HCT116 (cell line): ENCODE data around the gene PYGO2. TPM values are rescaled to one million over a fixed set of nuclear protein-coding genes. Genes with fewer than 3 reads are reported as not detected.

Source experiments
- ATAC-seq: fragments of 200-7000 bp; cut with Tn5 transposase; 2 replicates; pipeline ENCODE4 v1.9.1; 2020; ENCODE audit warnings: mild to moderate bottlenecking, moderate library complexity
- BruUV-seq: library from RNA; stranded (reverse); fragments of 400-500 nt; replicated peaks from 2 replicates; lab custom pipeline; 2021; lab: Mats Ljungman, UMichigan
- CTCF ChIA-PET: fragments of 300-600 bp; sonication (Branson Sonifier 250); formaldehyde crosslinking; loops from one replicate; lab custom pipeline; 2021; ENCODE audit warnings: antibody characterized with exemption; lab: Charles Lee
- POLR2A ChIA-PET: fragments of 300-600, 350-600 bp; sonication (Branson Sonifier 250); formaldehyde crosslinking; loops from one replicate; lab custom pipeline; 2021; ENCODE audit warnings: antibody characterized with exemption; lab: Charles Lee
- RAD21 ChIA-PET, 2 experiments: fragments of 300-600 bp; sonication (Branson Sonifier 250); formaldehyde crosslinking; loops; one replicate each; lab custom pipeline; 2023; ENCODE audit warnings: low total read pairs in 2 of 2; ENCODE audit not compliant: uncharacterized antibody in 2 of 2, unreplicated experiment in 2 of 2, low non-redundant PET in 1 of 2; lab: Charles Lee
- DNase-seq: peaks from one replicate; pipeline ENCODE4 v3.0.0-alpha.2; 2010; ENCODE audit warnings: low read depth, low spot score
- H2AFZ ChIP-seq: fragments of 200-600 bp; shearing (Covaris generic), sonication (generic); 2 replicates; pipeline ENCODE4 v1.6.1; 2017; ENCODE audit warnings: low read depth, mixed run types, mixed read lengths, antibody characterized with exemption, low read length; ENCODE audit not compliant: poor library complexity, severe bottlenecking
- H3K27ac ChIP-seq: 2 replicates; pipeline ENCODE4 v1.5.1; 2012; ENCODE audit warnings: low read depth, low read length
- H3K27me3 ChIP-seq: fragments of 200-600 bp; sonication (generic); 2 replicates; pipeline ENCODE4 v1.6.1; 2016; ENCODE audit warnings: mixed run types, low read length, mixed read lengths; ENCODE audit not compliant: insufficient read depth
- H3K36me3 ChIP-seq, 2 experiments: fragments of 200-500 bp in 1 of 2; fragments of 200-600 bp in 1 of 2; sonication (Bioruptor generic) in 1 of 2; sonication (generic) in 1 of 2; 2 replicates each; pipeline versions ENCODE4 v1.5.1 to v1.6.1; 2014 to 2016; ENCODE audit warnings: low read length in 2 of 2, inconsistent platforms in 1 of 2, mixed read lengths in 1 of 2, mixed run types in 1 of 2; ENCODE audit not compliant: insufficient read depth in 2 of 2, control insufficient read depth in 1 of 2
- H3K4me1 ChIP-seq, 2 experiments: fragments of 200-600 bp in 1 of 2; sonication (generic) in 1 of 2; 2 replicates each; pipeline versions ENCODE4 v1.5.1 to v1.6.1; 2012 to 2017; ENCODE audit warnings: low read length in 2 of 2, inconsistent platforms in 1 of 2, mild to moderate bottlenecking in 1 of 2, mixed read lengths in 1 of 2, mixed run types in 1 of 2, moderate library complexity in 1 of 2; ENCODE audit not compliant: insufficient read depth in 2 of 2, control insufficient read depth in 1 of 2
- H3K4me2 ChIP-seq: fragments of 200-600 bp; sonication (generic); 2 replicates; pipeline ENCODE4 v1.6.1; 2017; ENCODE audit warnings: mixed run types, low read length, mixed read lengths
- H3K4me3 ChIP-seq, 2 experiments: fragments of 200-600 bp in 1 of 2; sonication (generic) in 1 of 2; replicated peaks in 1 of 2; 2 replicates each; pipeline ENCODE4 v1.5.1; 2011 to 2016; ENCODE audit warnings: low read length in 2 of 2, control low read depth in 1 of 2, low read depth in 1 of 2, mild to moderate bottlenecking in 1 of 2, mixed read lengths in 1 of 2, mixed run types in 1 of 2
- H3K79me2 ChIP-seq: fragments of 200-600 bp; sonication (generic); 2 replicates; pipeline ENCODE4 v1.6.1; 2017; ENCODE audit warnings: mild to moderate bottlenecking, mixed run types, low read length, moderate library complexity, mixed read lengths; ENCODE audit not compliant: insufficient read depth
- H3K9ac ChIP-seq: fragments of 200-600 bp; sonication (generic); 2 replicates; pipeline ENCODE4 v1.6.1; 2016; ENCODE audit warnings: low read length, mixed read lengths
- H3K9me2 ChIP-seq: fragments of 200-600 bp; sonication (generic), shearing (Covaris generic); 2 replicates; pipeline ENCODE4 v1.6.1; 2017; ENCODE audit warnings: mixed run types, mild to moderate bottlenecking, moderate library complexity; ENCODE audit not compliant: insufficient read depth
- H3K9me3 ChIP-seq, 2 experiments: fragments of 200-500 bp in 1 of 2; fragments of 200-600 bp in 1 of 2; sonication (Bioruptor generic) in 1 of 2; sonication (generic) in 1 of 2; 2 replicates each; pipeline ENCODE4 v1.6.1; 2014 to 2017; ENCODE audit warnings: low read length in 2 of 2, mixed read lengths in 2 of 2, inconsistent platforms in 1 of 2, low read depth in 1 of 2, mild to moderate bottlenecking in 1 of 2, mixed run types in 1 of 2, moderate library complexity in 1 of 2; ENCODE audit not compliant: control insufficient read depth in 1 of 2, insufficient read depth in 1 of 2
- H4K20me1 ChIP-seq: fragments of 200-600 bp; sonication (generic), shearing (Covaris generic); 2 replicates; pipeline ENCODE4 v1.6.1; 2017; ENCODE audit warnings: mixed run types, mild to moderate bottlenecking, moderate library complexity; ENCODE audit not compliant: insufficient read depth
- ATF3 ChIP-seq: IDR thresholded peaks from 2 replicates; pipeline ENCODE4 v1.6.1; 2012
- EZH2 ChIP-seq: fragments of 200-600 bp; sonication (generic); IDR thresholded peaks from 2 replicates; pipeline ENCODE4 v1.6.1; 2017; ENCODE audit warnings: antibody characterized with exemption, mixed run types
- FOSL1 ChIP-seq: IDR thresholded peaks from 2 replicates; pipeline ENCODE4 v1.6.1; 2012; ENCODE audit warnings: low read depth
- POLR2AphosphoS5 ChIP-seq: IDR thresholded peaks from 2 replicates; pipeline ENCODE4 v1.6.1; 2011; ENCODE audit warnings: mild to moderate bottlenecking, low read depth, low read length, moderate library complexity
- YY1 ChIP-seq: IDR thresholded peaks from 2 replicates; pipeline ENCODE4 v1.6.1; 2011; ENCODE audit warnings: low read length, low read depth, moderate library complexity, mild to moderate bottlenecking; ENCODE audit not compliant: insufficient replicate concordance; ENCODE audit errors: extremely low read depth
- intact Hi-C: fragments of 100-400 bp; cut with micrococcal nuclease; formaldehyde crosslinking; loops from 2 replicates; pipeline ENCODE4 v1.10.0; 2022
- total RNA-seq: library from RNA; stranded (reverse); gene quantifications from one replicate; pipeline ENCODE4 v1.2.1, GENCODE V29; 2021; ENCODE audit not compliant: unreplicated experiment

The PYGO2 gene
- total RNA-seq, 1 experiment from 2014 or later, result 37.2 TPM

- ATAC-seq, result peak; percentile 33
- ChIA-PET POLR2A (interaction anchor here (0.5 to 5.4 kb wide), 19 partner anchors 9 to 1526 kb away, joined by 3 to 46 read pairs (median 5); partner anchors contain the start of genes FLAD1, KRTCAP2, LENEP and PBXIP1), CTCF (interaction anchor here (0.7 to 2.6 kb wide), 9 partner anchors 9 to 278 kb away, joined by 3 to 14 read pairs (median 3); partner anchors contain the start of genes ADAM15, FLAD1, KRTCAP2 and PBXIP1), RAD21 (interaction anchor here (0.8 kb wide), 2 partner anchors 11 to 26 kb away, joined by 3 to 4 read pairs; no protein-coding TSS in a partner anchor)
- Histone ChIP-seq H3K36me3 (peaks cover 3 to 22% of the 10 kb centered on the region in 2 experiments; a peak in 3 of 4 replicates), H3K79me2 (peaks cover 88% of the 10 kb centered on the region), H3K4me3 (peak overlapping the region; percentile 61 to 70), H2AFZ (no peak overlapping the region), H4K20me1 (no peaks in the 10 kb centered on the region), H3K9ac (peak overlapping the region; percentile 86), H3K9me2 (no peaks in the 10 kb centered on the region), H3K27me3 (no peaks in the 10 kb centered on the region), H3K9me3 (no peaks in the 10 kb centered on the region), H3K27ac (peak overlapping the region; percentile 86), H3K4me1 (peaks cover 40 to 66% of the 10 kb centered on the region in 2 experiments), H3K4me2 (peak overlapping the region; percentile 90)
- TF ChIP-seq FOSL1 (no peak), POLR2AphosphoS5 (peak; percentile 87), ATF3 (no peak), YY1 (peak; percentile 20), EZH2 (no peak)
- no TSS peak for BruUV-seq
- peak; percentile 97 for DNase-seq
- intact Hi-C loops, result loop anchor here (1.0 to 5.0 kb wide), 5 partner anchors 28 to 164 kb away; partner anchors contain the start of genes EFNA4 and SLC50A1
Observed at GRCh38 chr1:154973344-154974101, 11.9 kb upstream of the PYGO2 start.
